Activated naive CD4-positive, alpha-beta T cell treated with anti-CD3 and anti-CD28 coated beads, Interleukin-2, amount 10 ng/mL, durations not matched to agents 7 days and 5 days (primary cell): Measurements from ENCODE around the gene UXT.
"Not testable (repeated sequence)": the region's sequence is repeated elsewhere in the genome, so short reads cannot be mapped to it uniquely, and the experiment has no call there.

Experiments used
- CTCF ChIA-PET: fragments of 350-600 bp; sonication (Branson Sonifier 250); formaldehyde crosslinking; loops from one replicate; lab custom pipeline; 2021; ENCODE audit warnings: antibody characterized with exemption; lab: Charles Lee
- DNase-seq: peaks from one replicate; pipeline ENCODE4 v3.0.0-alpha.2; 2020
- H3K27ac Mint-ChIP-seq: one replicate; pipeline ENCODE4 v1.8.0; 2021; ENCODE audit warnings: mild to moderate bottlenecking, moderate library complexity, mixed read lengths
- H3K27me3 Mint-ChIP-seq: one replicate; pipeline ENCODE4 v1.8.0; 2021; ENCODE audit warnings: mild to moderate bottlenecking, mixed read lengths
- H3K36me3 Mint-ChIP-seq: one replicate; pipeline ENCODE4 v1.8.0; 2021; ENCODE audit warnings: mixed read lengths
- H3K4me1 Mint-ChIP-seq: one replicate; pipeline ENCODE4 v1.8.0; 2021; ENCODE audit warnings: mixed read lengths
- H3K4me3 Mint-ChIP-seq: one replicate; pipeline ENCODE4 v1.8.0; 2021; ENCODE audit warnings: mild to moderate bottlenecking, moderate library complexity, mixed read lengths
- H3K9me3 Mint-ChIP-seq: one replicate; pipeline ENCODE4 v1.8.0; 2021; ENCODE audit warnings: mixed read lengths

The UXT gene

GRCh38 chrX:47618923-47619485, 40.0 kb downstream of the UXT start:
- CTCF ChIA-PET, result no interaction called here
- DNase-seq, result no peak
- peaks cover under 1% of the 10 kb centered on the region for H3K36me3 Mint-ChIP-seq
- peak overlapping the region; percentile 57 for H3K4me3 Mint-ChIP-seq
- H3K27me3 Mint-ChIP-seq, result peaks cover 37% of the 10 kb centered on the region
- H3K9me3 Mint-ChIP-seq, result no peaks in the 10 kb centered on the region
- H3K4me1 Mint-ChIP-seq, result peaks cover 14% of the 10 kb centered on the region
- no peak overlapping the region for H3K27ac Mint-ChIP-seq

GRCh38 chrX:47614618-47615017, 44.4 kb downstream of the UXT start:
- no peaks in the 10 kb centered on the region for H3K9me3 Mint-ChIP-seq
- H3K4me1 Mint-ChIP-seq, result peaks cover 2% of the 10 kb centered on the region
- CTCF ChIA-PET, result no interaction called here
- peaks cover 21% of the 10 kb centered on the region for H3K27me3 Mint-ChIP-seq
- no peak for DNase-seq
- H3K27ac Mint-ChIP-seq, result no peak overlapping the region
- no peaks in the 10 kb centered on the region for H3K36me3 Mint-ChIP-seq
- H3K4me3 Mint-ChIP-seq, result no peak overlapping the region

- no peaks in the 10 kb centered on the region for H3K36me3 Mint-ChIP-seq
- H3K27ac Mint-ChIP-seq, result no peak overlapping the region
- no peaks in the 10 kb centered on the region for H3K9me3 Mint-ChIP-seq
- CTCF ChIA-PET, result no interaction called here
- no peak overlapping the region for H3K4me3 Mint-ChIP-seq
- H3K27me3 Mint-ChIP-seq, result peaks cover 11% of the 10 kb centered on the region
- H3K4me1 Mint-ChIP-seq, result peaks cover 4% of the 10 kb centered on the region
- no peak for DNase-seq
Measured at GRCh38 chrX:47613082-47613481, 45.9 kb downstream of the UXT start.

- no peak overlapping the region for H3K27ac Mint-ChIP-seq
- no peak for DNase-seq
- CTCF ChIA-PET, result no interaction called here
- no peak overlapping the region for H3K4me3 Mint-ChIP-seq
- peaks cover 5% of the 10 kb centered on the region for H3K27me3 Mint-ChIP-seq
- peaks cover 6% of the 10 kb centered on the region for H3K4me1 Mint-ChIP-seq
- no peaks in the 10 kb centered on the region for H3K9me3 Mint-ChIP-seq
- no peaks in the 10 kb centered on the region for H3K36me3 Mint-ChIP-seq
Measured at GRCh38 chrX:47612418-47612817, 46.6 kb downstream of the UXT start.

- CTCF ChIA-PET, result no interaction called here
- Mint-ChIP-seq H3K4me1 (peaks cover 6% of the 10 kb centered on the region), H3K4me3 (no peak overlapping the region), H3K27me3 (peaks cover 4% of the 10 kb centered on the region), H3K9me3 (no peaks in the 10 kb centered on the region), H3K27ac (no peak overlapping the region), H3K36me3 (no peaks in the 10 kb centered on the region)
- DNase-seq, result no peak
Measured at GRCh38 chrX:47611926-47612325, 47.1 kb downstream of the UXT start.

GRCh38 chrX:47611489-47611888, 47.5 kb downstream of the UXT start:
- H3K9me3 Mint-ChIP-seq, result no peaks in the 10 kb centered on the region
- no peak overlapping the region for H3K4me3 Mint-ChIP-seq
- no peaks in the 10 kb centered on the region for H3K36me3 Mint-ChIP-seq
- peaks cover 6% of the 10 kb centered on the region for H3K4me1 Mint-ChIP-seq
- CTCF ChIA-PET, result no interaction called here
- DNase-seq, result no peak
- H3K27ac Mint-ChIP-seq, result no peak overlapping the region
- H3K27me3 Mint-ChIP-seq, result peaks cover 4% of the 10 kb centered on the region

GRCh38 chrX:47610511-47610910, 48.5 kb downstream of the UXT start:
- H3K27me3 Mint-ChIP-seq, result peaks cover 4% of the 10 kb centered on the region
- no peaks in the 10 kb centered on the region for H3K9me3 Mint-ChIP-seq
- DNase-seq, result no peak
- peaks cover 6% of the 10 kb centered on the region for H3K4me1 Mint-ChIP-seq
- CTCF ChIA-PET, result no interaction called here
- H3K4me3 Mint-ChIP-seq, result no peak overlapping the region
- no peaks in the 10 kb centered on the region for H3K36me3 Mint-ChIP-seq
- H3K27ac Mint-ChIP-seq, result no peak overlapping the region

GRCh38 chrX:47608130-47608810, 50.7 kb downstream of the UXT start:
- Mint-ChIP-seq H3K36me3 (no peaks in the 10 kb centered on the region), H3K4me1 (peaks cover 6% of the 10 kb centered on the region), H3K4me3 (no peak overlapping the region), H3K27me3 (no peaks in the 10 kb centered on the region), H3K27ac (no peak overlapping the region), H3K9me3 (no peaks in the 10 kb centered on the region)
- DNase-seq, result no peak
- CTCF ChIA-PET, result interaction anchor here (0.6 kb wide), 1 partner anchor 135 kb away, joined by 3 read pairs; no protein-coding TSS in a partner anchor

GRCh38 chrX:47607091-47607490, 51.9 kb downstream of the UXT start:
- CTCF ChIA-PET, result no interaction called here
- Mint-ChIP-seq H3K36me3 (no peaks in the 10 kb centered on the region), H3K27me3 (no peaks in the 10 kb centered on the region), H3K9me3 (no peaks in the 10 kb centered on the region), H3K4me1 (peaks cover 6% of the 10 kb centered on the region), H3K27ac (no peak overlapping the region), H3K4me3 (no peak overlapping the region)
- no peak for DNase-seq

GRCh38 chrX:47605024-47605423, 54.0 kb downstream of the UXT start:
- Mint-ChIP-seq H3K36me3 (no peaks in the 10 kb centered on the region), H3K27me3 (peaks cover 3% of the 10 kb centered on the region), H3K27ac (no peak overlapping the region), H3K4me3 (no peak overlapping the region), H3K4me1 (peaks cover 6% of the 10 kb centered on the region), H3K9me3 (no peaks in the 10 kb centered on the region)
- CTCF ChIA-PET, result no interaction called here
- no peak for DNase-seq

- not testable (repeated sequence) for H3K9me3 Mint-ChIP-seq
Measured at GRCh38 chrX:47603125-47603524, 55.9 kb downstream of the UXT start.

More at GRCh38 chrX:47603125-47603524, 55.9 kb downstream of the UXT start:
- H3K27me3 Mint-ChIP-seq, H3K4me1 Mint-ChIP-seq, CTCF ChIA-PET, DNase-seq, H3K4me3 Mint-ChIP-seq, H3K36me3 Mint-ChIP-seq, H3K27ac Mint-ChIP-seq: not testable (repeated sequence)
